HCT116 (cell line): ENCODE data around the gene GRAMD2A. TPM values are rescaled to one million over a fixed set of nuclear protein-coding genes. Genes with fewer than 3 reads are reported as not detected.

Experiments used
- ATAC-seq: fragments of 200-7000 bp; cut with Tn5 transposase; 2 replicates; pipeline ENCODE4 v1.9.1; 2020; ENCODE audit warnings: mild to moderate bottlenecking, moderate library complexity
- BruUV-seq: library from RNA; stranded (reverse); fragments of 400-500 nt; replicated peaks from 2 replicates; lab custom pipeline; 2021; lab: Mats Ljungman, UMichigan
- CTCF ChIA-PET: fragments of 300-600 bp; sonication (Branson Sonifier 250); formaldehyde crosslinking; loops from one replicate; lab custom pipeline; 2021; ENCODE audit warnings: antibody characterized with exemption; lab: Charles Lee
- POLR2A ChIA-PET: fragments of 300-600, 350-600 bp; sonication (Branson Sonifier 250); formaldehyde crosslinking; loops from one replicate; lab custom pipeline; 2021; ENCODE audit warnings: antibody characterized with exemption; lab: Charles Lee
- RAD21 ChIA-PET, 2 experiments: fragments of 300-600 bp; sonication (Branson Sonifier 250); formaldehyde crosslinking; loops; one replicate each; lab custom pipeline; 2023; ENCODE audit warnings: low total read pairs in 2 of 2; ENCODE audit not compliant: uncharacterized antibody in 2 of 2, unreplicated experiment in 2 of 2, low non-redundant PET in 1 of 2; lab: Charles Lee
- DNase-seq: peaks from one replicate; pipeline ENCODE4 v3.0.0-alpha.2; 2010; ENCODE audit warnings: low read depth, low spot score
- H2AFZ ChIP-seq: fragments of 200-600 bp; shearing (Covaris generic), sonication (generic); 2 replicates; pipeline ENCODE4 v1.6.1; 2017; ENCODE audit warnings: low read depth, mixed run types, mixed read lengths, antibody characterized with exemption, low read length; ENCODE audit not compliant: poor library complexity, severe bottlenecking
- H3K27ac ChIP-seq: 2 replicates; pipeline ENCODE4 v1.5.1; 2012; ENCODE audit warnings: low read depth, low read length
- H3K27me3 ChIP-seq: fragments of 200-600 bp; sonication (generic); 2 replicates; pipeline ENCODE4 v1.6.1; 2016; ENCODE audit warnings: mixed run types, low read length, mixed read lengths; ENCODE audit not compliant: insufficient read depth
- H3K36me3 ChIP-seq, 2 experiments: fragments of 200-500 bp in 1 of 2; fragments of 200-600 bp in 1 of 2; sonication (Bioruptor generic) in 1 of 2; sonication (generic) in 1 of 2; 2 replicates each; pipeline versions ENCODE4 v1.5.1 to v1.6.1; 2014 to 2016; ENCODE audit warnings: low read length in 2 of 2, inconsistent platforms in 1 of 2, mixed read lengths in 1 of 2, mixed run types in 1 of 2; ENCODE audit not compliant: insufficient read depth in 2 of 2, control insufficient read depth in 1 of 2
- H3K4me1 ChIP-seq, 2 experiments: fragments of 200-600 bp in 1 of 2; sonication (generic) in 1 of 2; 2 replicates each; pipeline versions ENCODE4 v1.5.1 to v1.6.1; 2012 to 2017; ENCODE audit warnings: low read length in 2 of 2, inconsistent platforms in 1 of 2, mild to moderate bottlenecking in 1 of 2, mixed read lengths in 1 of 2, mixed run types in 1 of 2, moderate library complexity in 1 of 2; ENCODE audit not compliant: insufficient read depth in 2 of 2, control insufficient read depth in 1 of 2
- H3K4me2 ChIP-seq: fragments of 200-600 bp; sonication (generic); 2 replicates; pipeline ENCODE4 v1.6.1; 2017; ENCODE audit warnings: mixed run types, low read length, mixed read lengths
- H3K4me3 ChIP-seq, 2 experiments: fragments of 200-600 bp in 1 of 2; sonication (generic) in 1 of 2; replicated peaks in 1 of 2; 2 replicates each; pipeline ENCODE4 v1.5.1; 2011 to 2016; ENCODE audit warnings: low read length in 2 of 2, control low read depth in 1 of 2, low read depth in 1 of 2, mild to moderate bottlenecking in 1 of 2, mixed read lengths in 1 of 2, mixed run types in 1 of 2
- H3K79me2 ChIP-seq: fragments of 200-600 bp; sonication (generic); 2 replicates; pipeline ENCODE4 v1.6.1; 2017; ENCODE audit warnings: mild to moderate bottlenecking, mixed run types, low read length, moderate library complexity, mixed read lengths; ENCODE audit not compliant: insufficient read depth
- H3K9ac ChIP-seq: fragments of 200-600 bp; sonication (generic); 2 replicates; pipeline ENCODE4 v1.6.1; 2016; ENCODE audit warnings: low read length, mixed read lengths
- H3K9me2 ChIP-seq: fragments of 200-600 bp; sonication (generic), shearing (Covaris generic); 2 replicates; pipeline ENCODE4 v1.6.1; 2017; ENCODE audit warnings: mixed run types, mild to moderate bottlenecking, moderate library complexity; ENCODE audit not compliant: insufficient read depth
- H3K9me3 ChIP-seq, 2 experiments: fragments of 200-500 bp in 1 of 2; fragments of 200-600 bp in 1 of 2; sonication (Bioruptor generic) in 1 of 2; sonication (generic) in 1 of 2; 2 replicates each; pipeline ENCODE4 v1.6.1; 2014 to 2017; ENCODE audit warnings: low read length in 2 of 2, mixed read lengths in 2 of 2, inconsistent platforms in 1 of 2, low read depth in 1 of 2, mild to moderate bottlenecking in 1 of 2, mixed run types in 1 of 2, moderate library complexity in 1 of 2; ENCODE audit not compliant: control insufficient read depth in 1 of 2, insufficient read depth in 1 of 2
- H4K20me1 ChIP-seq: fragments of 200-600 bp; sonication (generic), shearing (Covaris generic); 2 replicates; pipeline ENCODE4 v1.6.1; 2017; ENCODE audit warnings: mixed run types, mild to moderate bottlenecking, moderate library complexity; ENCODE audit not compliant: insufficient read depth
- CBX3 ChIP-seq: IDR thresholded peaks from 2 replicates; pipeline ENCODE4 v1.6.1; 2012; ENCODE audit warnings: low read depth
- EGR1 ChIP-seq: IDR thresholded peaks from 2 replicates; pipeline ENCODE4 v1.6.1; 2012; ENCODE audit warnings: low read depth
- EZH2phosphoT487 ChIP-seq: fragments of 200-600 bp; IDR thresholded peaks from 2 replicates; pipeline ENCODE4 v1.6.1; 2018; ENCODE audit warnings: antibody characterized with exemption, borderline replicate concordance
- POLR2A ChIP-seq: IDR thresholded peaks from 2 replicates; pipeline ENCODE4 v1.7.0; 2011; ENCODE audit warnings: borderline replicate concordance; ENCODE audit not compliant: insufficient read depth, insufficient read length; ENCODE audit errors: extremely low read depth
- POLR2AphosphoS5 ChIP-seq: IDR thresholded peaks from 2 replicates; pipeline ENCODE4 v1.6.1; 2011; ENCODE audit warnings: mild to moderate bottlenecking, low read depth, low read length, moderate library complexity
- RAD21 ChIP-seq: IDR thresholded peaks from 2 replicates; pipeline ENCODE4 v1.6.1; 2012; ENCODE audit warnings: low read depth, mild to moderate bottlenecking
- SP1 ChIP-seq: IDR thresholded peaks from 2 replicates; pipeline ENCODE4 v1.6.1; 2012; ENCODE audit warnings: low read depth
- YY1 ChIP-seq: IDR thresholded peaks from 2 replicates; pipeline ENCODE4 v1.6.1; 2011; ENCODE audit warnings: low read length, low read depth, moderate library complexity, mild to moderate bottlenecking; ENCODE audit not compliant: insufficient replicate concordance; ENCODE audit errors: extremely low read depth
- ZBTB33 ChIP-seq: IDR thresholded peaks from 2 replicates; pipeline ENCODE4 v1.6.1; 2011; ENCODE audit warnings: mild to moderate bottlenecking, low read length, moderate library complexity; ENCODE audit not compliant: insufficient replicate concordance; ENCODE audit errors: extremely low read depth
- ZFX ChIP-seq: fragments of 450-650 bp; IDR thresholded peaks from 2 replicates; pipeline ENCODE4 v1.6.1; 2017
- intact Hi-C: fragments of 100-400 bp; cut with micrococcal nuclease; formaldehyde crosslinking; loops from 2 replicates; pipeline ENCODE4 v1.10.0; 2022
- total RNA-seq: library from RNA; stranded (reverse); gene quantifications from one replicate; pipeline ENCODE4 v1.2.1, GENCODE V29; 2021; ENCODE audit not compliant: unreplicated experiment

Gene GRAMD2A
- total RNA-seq, 1 experiment from 2014 or later, result 8.0 TPM

GRCh38 chr15:72116731-72117485 lies 80.7 kb downstream of the GRAMD2A start:
- POLR2A ChIA-PET, result interaction anchor here (1.4 kb wide), 1 partner anchor 10 kb away, joined by 14 read pairs; no protein-coding TSS in a partner anchor
- Histone ChIP-seq H3K4me3 (peak overlapping the region; percentile 80 to 81), H3K9me2 (no peaks in the 10 kb centered on the region), H3K27me3 (no peaks in the 10 kb centered on the region), H3K9ac (peak overlapping the region; percentile 77), H3K27ac (peak overlapping the region; percentile 83), H3K4me2 (peak overlapping the region; percentile 92), H2AFZ (no peak overlapping the region), H3K79me2 (peaks cover 38% of the 10 kb centered on the region), H4K20me1 (no peaks in the 10 kb centered on the region), H3K9me3 (no peaks in the 10 kb centered on the region), H3K4me1 (peaks cover 4 to 17% of the 10 kb centered on the region in 2 experiments; a peak in 3 of 4 replicates), H3K36me3 (no peaks in the 10 kb centered on the region)
- peak; percentile 0; the same call in 1 of the 2 replicates for ATAC-seq
- BruUV-seq, result no TSS peak
- DNase-seq, result no peak
- no peak for TF ChIP-seq YY1
- TF ChIP-seq POLR2AphosphoS5, result no peak
- TF ChIP-seq ZBTB33, result no peak
- TF ChIP-seq SP1, result no peak
- TF ChIP-seq ZFX, result no peak
- no peak for TF ChIP-seq EGR1
- TF ChIP-seq RAD21, result no peak
- TF ChIP-seq POLR2A, result no peak
- TF ChIP-seq CBX3, result no peak
- TF ChIP-seq EZH2phosphoT487, result no peak
- intact Hi-C loops, result no loop called here
- RAD21 ChIA-PET, result no interaction called here
- CTCF ChIA-PET, result no interaction called here
